T-helper 17 cell (primary cell): ENCODE data around the gene DOK1. TPM values are rescaled to one million over a fixed set of nuclear protein-coding genes. Genes with fewer than 3 reads are reported as not detected.

Experiments
- ATAC-seq: fragments of 150-1000 bp; cut with Tn5 transposase; 2 replicates; pipeline ENCODE4 v1.10.0; 2021; ENCODE audit warnings: mild to moderate bottlenecking, moderate library complexity
- DNase-seq, 3 donors: peaks; one replicate each; pipeline versions ENCODE4 v3.0.0 to v3.0.0-alpha.2; 2020 to 2021
- H3K9me3 ChIP-seq: one replicate; pipeline ENCODE4 v1.7.0; 2013; ENCODE audit warnings: low read length, mild to moderate bottlenecking; ENCODE audit not compliant: control insufficient read depth, poor library complexity, severe bottlenecking
- H3K27ac Mint-ChIP-seq: one replicate; pipeline ENCODE4 v1.8.0; 2022; ENCODE audit warnings: mild to moderate bottlenecking, moderate library complexity, mixed read lengths
- H3K27me3 Mint-ChIP-seq: one replicate; pipeline ENCODE4 v1.8.0; 2022; ENCODE audit warnings: mixed read lengths
- H3K36me3 Mint-ChIP-seq: one replicate; pipeline ENCODE4 v1.8.0; 2022; ENCODE audit warnings: low read depth, mixed read lengths
- H3K4me1 Mint-ChIP-seq: one replicate; pipeline ENCODE4 v1.8.0; 2022; ENCODE audit warnings: mild to moderate bottlenecking, mixed read lengths
- H3K4me3 Mint-ChIP-seq: one replicate; pipeline ENCODE4 v1.8.0; 2022; ENCODE audit warnings: mild to moderate bottlenecking, moderate library complexity, mixed read lengths
- total RNA-seq, 4 donors: library from RNA in 2 of 4; stranded (reverse) in 2 of 4; gene quantifications; one replicate each; pipeline ENCODE4 v1.2.3 and lab custom pipeline; 2022 to 2026

The DOK1 gene
- total RNA-seq, 2 donors from 2014 or later = 8.3 to 14.6 TPM

- Mint-ChIP-seq H3K27me3 (peaks cover 54% of the 10 kb centered on the region), H3K4me1 (no peaks in the 10 kb centered on the region), H3K36me3 (peaks cover 2% of the 10 kb centered on the region), H3K27ac (no peak overlapping the region), H3K4me3 (no peak overlapping the region)
- H3K9me3 ChIP-seq = no peaks in the 10 kb centered on the region
- ATAC-seq (no peak), DNase-seq (no peak)
These were observed 39.6 kb downstream of the DOK1 start for GRCh38 chr2:74593826-74594772.

DNA sequence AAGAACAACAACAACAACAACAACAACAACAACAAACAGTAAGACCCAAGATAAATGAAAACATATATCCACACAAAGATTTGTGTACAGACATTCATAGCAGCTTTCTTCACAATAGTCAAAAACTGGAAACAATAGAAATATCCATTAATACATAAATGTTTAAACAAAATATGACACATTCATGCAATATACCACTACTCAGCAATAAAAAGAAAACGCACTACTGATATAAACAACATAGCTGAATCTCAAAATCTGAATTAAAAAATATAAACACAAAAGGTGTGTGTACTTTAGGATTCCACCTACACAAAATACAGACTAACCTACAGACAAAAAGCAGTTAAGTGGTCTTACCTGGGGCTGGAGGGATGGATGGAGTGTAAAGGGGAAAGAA, 42.1 kb downstream of the DOK1 start:
- H3K27ac Mint-ChIP-seq = no peak overlapping the region
- H3K4me3 Mint-ChIP-seq = no peak overlapping the region
- no peaks in the 10 kb centered on the region for H3K9me3 ChIP-seq
- peaks cover 43% of the 10 kb centered on the region for H3K27me3 Mint-ChIP-seq
- no peak for ATAC-seq
- H3K36me3 Mint-ChIP-seq = peaks cover 2% of the 10 kb centered on the region
- no peak for DNase-seq
- no peaks in the 10 kb centered on the region for H3K4me1 Mint-ChIP-seq

DNA sequence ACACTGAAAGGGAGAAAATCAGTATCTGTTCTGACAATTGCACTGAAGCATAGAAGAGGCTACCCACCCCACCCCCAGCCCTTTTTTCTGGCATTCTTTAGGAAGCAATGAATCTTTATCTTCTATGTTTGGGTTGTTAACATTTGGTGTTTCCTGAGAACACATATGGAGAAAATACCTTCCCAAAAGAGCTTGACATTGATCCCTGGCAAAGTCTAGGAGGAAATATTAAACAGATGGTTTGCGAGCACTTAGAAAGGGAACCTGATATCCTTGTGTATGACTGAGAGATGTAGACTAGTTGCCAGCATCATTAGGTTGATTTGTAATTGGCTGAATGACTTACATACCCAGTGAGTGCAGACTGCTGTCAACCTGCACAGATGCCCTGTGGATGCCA, 42.9 kb downstream of the DOK1 start:
- Mint-ChIP-seq H3K36me3 (peaks cover 2% of the 10 kb centered on the region), H3K27me3 (peaks cover 43% of the 10 kb centered on the region), H3K4me3 (no peak overlapping the region), H3K27ac (no peak overlapping the region), H3K4me1 (peaks cover under 1% of the 10 kb centered on the region)
- DNase-seq (no peak), ATAC-seq (no peak)
- no peaks in the 10 kb centered on the region for H3K9me3 ChIP-seq

- H3K36me3 Mint-ChIP-seq = no peaks in the 10 kb centered on the region
- ATAC-seq (no peak), DNase-seq (no peak)
- no peak overlapping the region for H3K4me3 Mint-ChIP-seq
- peaks cover 30% of the 10 kb centered on the region for H3K27me3 Mint-ChIP-seq
- peaks cover 5% of the 10 kb centered on the region for H3K4me1 Mint-ChIP-seq
- no peak overlapping the region for H3K27ac Mint-ChIP-seq
- no peaks in the 10 kb centered on the region for H3K9me3 ChIP-seq
These were observed 45.2 kb downstream of the DOK1 start for GRCh38 chr2:74599676-74600075.

GRCh38 chr2:74602586-74603281, 48.2 kb downstream of the DOK1 start:
- no peaks in the 10 kb centered on the region for H3K9me3 ChIP-seq
- H3K4me3 Mint-ChIP-seq = no peak overlapping the region
- peaks cover 5% of the 10 kb centered on the region for H3K4me1 Mint-ChIP-seq
- H3K27ac Mint-ChIP-seq = no peak overlapping the region
- no peaks in the 10 kb centered on the region for H3K36me3 Mint-ChIP-seq
- ATAC-seq (no peak), DNase-seq (no peak)
- peaks cover 26% of the 10 kb centered on the region for H3K27me3 Mint-ChIP-seq

GRCh38 chr2:74603282-74604000, 48.9 kb downstream of the DOK1 start:
- H3K9me3 ChIP-seq = no peaks in the 10 kb centered on the region
- no peaks in the 10 kb centered on the region for H3K36me3 Mint-ChIP-seq
- peaks cover 5% of the 10 kb centered on the region for H3K4me1 Mint-ChIP-seq
- H3K27me3 Mint-ChIP-seq = peaks cover 30% of the 10 kb centered on the region
- H3K4me3 Mint-ChIP-seq = no peak overlapping the region
- ATAC-seq (no peak), DNase-seq (no peak)
- no peak overlapping the region for H3K27ac Mint-ChIP-seq

- H3K27me3 Mint-ChIP-seq = peaks cover 46% of the 10 kb centered on the region
- H3K27ac Mint-ChIP-seq = no peak overlapping the region
- ATAC-seq (no peak), DNase-seq (no peak)
- peaks cover 2% of the 10 kb centered on the region for H3K36me3 Mint-ChIP-seq
- H3K4me3 Mint-ChIP-seq = no peak overlapping the region
- no peaks in the 10 kb centered on the region for H3K9me3 ChIP-seq
- H3K4me1 Mint-ChIP-seq = peaks cover 5% of the 10 kb centered on the region
These were observed 52.4 kb downstream of the DOK1 start for GRCh38 chr2:74606927-74607326.

Other genes with a start within 250 kb of the DOK1 start
- gene SLC4A5, start 211.3 kb upstream of the DOK1 start, total RNA-seq = 10 to 100 TPM in 1 of 2 donors, 1 to 10 TPM in 1; 9.1 to 10.5 TPM
- gene DCTN1, start 174.4 kb upstream of the DOK1 start, total RNA-seq = 10 to 100 TPM; 78.5 to 85.7 TPM
- gene C2orf81, start 133.1 kb upstream of the DOK1 start, total RNA-seq = 1 to 10 TPM; 2.9 to 3.3 TPM
- gene WDR54, start 133.0 kb upstream of the DOK1 start, total RNA-seq = 10 to 100 TPM; 33.6 to 42.8 TPM
- gene RTKN, start 112.8 kb upstream of the DOK1 start, total RNA-seq = under 1 TPM; 0.37 to 0.57 TPM
- gene INO80B, start 99.6 kb upstream of the DOK1 start, total RNA-seq = 10 to 100 TPM; 35.1 to 45.2 TPM
- gene WBP1, start 96.3 kb upstream of the DOK1 start, total RNA-seq = 10 to 100 TPM; 61.7 to 64.2 TPM
- gene MOGS, start 89.3 kb upstream of the DOK1 start, total RNA-seq = 10 to 100 TPM; 66.2 to 68.9 TPM
- gene MRPL53, start 82.0 kb upstream of the DOK1 start, total RNA-seq = 10 to 100 TPM; 31.4 to 67.9 TPM
- gene CCDC142, start 71.7 kb upstream of the DOK1 start, total RNA-seq = 10 to 100 TPM; 13.7 to 14.7 TPM
- 10 to 100 TPM; 32.3 to 36.6 TPM for gene TTC31, start 71.6 kb upstream of the DOK1 start, total RNA-seq
- under 1 TPM in 1 of 2 donors, not detected in 1; 0.26 TPM for gene LBX2, start 55.1 kb upstream of the DOK1 start, total RNA-seq
- gene PCGF1, start 47.0 kb upstream of the DOK1 start, total RNA-seq = 10 to 100 TPM; 28.2 to 31.5 TPM
- 1 to 10 TPM in 1 of 2 donors, under 1 TPM in 1; 0.16 to 1.5 TPM for gene TLX2, start 40.3 kb upstream of the DOK1 start, total RNA-seq
- gene DQX1, start 28.5 kb upstream of the DOK1 start, total RNA-seq = under 1 TPM in 1 of 2 donors, not detected in 1; 0.23 TPM
- gene AUP1, start 25.0 kb upstream of the DOK1 start, total RNA-seq = 100 to 1,000 TPM; 139 to 153 TPM
- gene HTRA2, start 24.8 kb upstream of the DOK1 start, total RNA-seq = 10 to 100 TPM; 18.5 to 21.4 TPM
- 1 to 10 TPM in 1 of 2 donors, under 1 TPM in 1; 0.75 to 2.0 TPM for gene LOXL3, start 778 bp upstream of the DOK1 start, total RNA-seq
- gene M1AP, start 93.6 kb downstream of the DOK1 start, total RNA-seq = under 1 TPM in 1 of 2 donors, not detected in 1; 0.60 TPM
- gene SEMA4F, start 99.5 kb downstream of the DOK1 start, total RNA-seq = 10 to 100 TPM in 1 of 2 donors, 1 to 10 TPM in 1; 9.5 to 11.1 TPM